Left ventricle myocardium superior (tissue), 1 donor: ENCODE results near the gene TLE5. TPM values are rescaled to one million over a fixed set of nuclear protein-coding genes. Genes with fewer than 3 reads are reported as not detected.
A peak's percentile ranks its signal among the peaks of the same experiment; 100 is the strongest.
"Not testable (repeated sequence)": the region's sequence is repeated elsewhere in the genome, so short reads cannot be mapped to it uniquely, and the experiment has no call there.

Experiments
- ATAC-seq: fragments of 200-7000 bp; cut with Tn5 transposase; one replicate; pipeline ENCODE4 v1.9.1; 2020; ENCODE audit warnings: mild to moderate bottlenecking, moderate library complexity
- DNase-seq: peaks from one replicate; pipeline ENCODE4 v3.0.0-alpha.2; 2020
- intact Hi-C: fragments of 100-400 bp; cut with micrococcal nuclease; formaldehyde crosslinking; loops from one replicate; pipeline ENCODE4 v1.11.0; 2022
- total RNA-seq: library from RNA; stranded (reverse); fragmentation: NEBNext Ultra II Directional; extraction: Animal tissue kit (Norgen Biotek cat#: 25700); gene quantifications from one replicate; pipeline ENCODE4 v1.2.1, GENCODE V29; 2021
- donor health status: DM: no; HTN: yes; CAD: no; lungs with severe emphysema.

The TLE5 gene
- total RNA-seq, 1 donor from 2014 or later = 846 TPM

- DNase-seq (no peak), ATAC-seq (no peak)
- intact Hi-C loops = no loop called here
These were observed 5.3 kb upstream of the TLE5 start for GRCh38 chr19:3067563-3067962.

DNA sequence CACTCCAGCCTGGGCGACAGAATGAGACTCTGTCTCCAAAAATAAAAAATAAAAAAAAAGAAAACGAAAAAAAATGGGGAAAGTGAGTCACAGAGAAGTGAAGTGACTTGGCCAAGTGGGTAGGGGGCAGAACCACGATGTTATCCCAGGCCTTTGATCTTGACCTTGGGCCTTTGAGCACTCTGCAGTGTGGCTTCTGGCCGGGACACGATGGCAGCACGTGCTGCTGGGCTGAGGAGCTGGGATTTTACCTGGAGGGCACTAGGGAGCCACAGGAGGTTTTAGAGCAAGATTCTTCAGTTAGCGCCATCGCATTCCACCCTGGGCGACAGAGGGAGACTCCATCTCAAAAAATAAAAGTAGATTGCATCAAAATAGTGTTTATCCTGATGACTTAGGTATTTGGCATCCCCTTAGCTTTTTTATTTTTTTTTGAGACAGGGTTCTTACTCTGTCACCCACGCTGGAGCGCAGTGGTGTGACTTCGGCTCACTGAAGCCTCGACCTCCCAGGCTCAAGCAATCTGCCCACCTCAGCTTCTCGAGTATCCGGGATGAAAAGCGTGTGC, 4.3 kb upstream of the TLE5 start:
- intact Hi-C loops = no loop called here
- ATAC-seq (no peak), DNase-seq (no peak)

DNA sequence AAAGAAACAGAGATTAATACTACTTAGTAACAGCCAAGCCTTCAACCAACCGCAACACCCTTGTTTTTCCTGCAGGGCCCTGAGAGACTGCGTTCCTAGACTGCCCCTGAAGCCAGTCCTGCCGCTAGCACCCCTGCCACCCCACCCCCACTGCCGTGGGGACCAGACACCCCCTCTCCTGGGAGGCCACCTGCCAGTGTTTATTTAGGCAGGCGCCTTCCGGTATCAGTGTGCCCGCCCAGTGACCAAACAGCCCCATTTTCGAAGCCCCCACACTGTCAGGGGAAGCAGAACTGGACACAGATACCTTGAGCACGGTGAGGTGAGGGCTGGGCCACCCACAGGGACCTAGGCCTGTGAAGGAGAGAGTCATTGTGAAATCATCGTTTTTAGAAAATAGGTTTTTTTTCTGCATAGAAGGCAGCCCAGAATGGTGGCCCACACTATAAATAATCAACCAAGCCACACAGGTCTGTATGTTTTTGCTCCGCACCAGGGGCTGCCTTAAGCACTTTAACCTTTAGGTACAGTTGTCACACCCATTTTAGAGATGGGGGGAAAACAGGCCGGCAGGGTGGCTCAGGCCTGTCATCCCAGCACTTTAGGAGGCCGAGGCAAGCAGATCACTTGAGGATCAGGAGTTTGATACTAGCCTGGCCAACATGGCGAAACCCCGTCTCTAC, 3.5 kb upstream of the TLE5 start:
- no peak for DNase-seq
- intact Hi-C loops = no loop called here
- ATAC-seq = no peak

DNA sequence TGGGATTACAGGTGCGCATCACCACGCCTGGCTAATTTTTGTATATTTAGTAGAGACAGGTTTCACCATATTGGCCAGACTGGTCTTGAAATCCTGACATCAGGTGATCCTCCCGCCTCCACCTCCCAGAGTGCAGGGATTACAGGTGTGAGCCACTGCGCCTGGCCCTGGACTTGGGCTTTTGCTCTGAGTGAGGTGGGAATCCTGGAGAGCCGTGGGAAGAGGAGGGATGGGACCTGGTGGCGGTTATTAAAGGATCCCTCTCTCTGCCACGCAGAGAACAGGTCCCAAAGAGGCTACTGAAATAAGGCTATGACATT, 1.7 kb upstream of the TLE5 start:
- ATAC-seq (no peak), DNase-seq (no peak)
- intact Hi-C loops = no loop called here

GRCh38 chr19:3061182-3062161, 823 bp downstream of the TLE5 start:
- intact Hi-C loops = no loop called here
- DNase-seq (peak; percentile 83), ATAC-seq (peak; percentile 62)

DNA sequence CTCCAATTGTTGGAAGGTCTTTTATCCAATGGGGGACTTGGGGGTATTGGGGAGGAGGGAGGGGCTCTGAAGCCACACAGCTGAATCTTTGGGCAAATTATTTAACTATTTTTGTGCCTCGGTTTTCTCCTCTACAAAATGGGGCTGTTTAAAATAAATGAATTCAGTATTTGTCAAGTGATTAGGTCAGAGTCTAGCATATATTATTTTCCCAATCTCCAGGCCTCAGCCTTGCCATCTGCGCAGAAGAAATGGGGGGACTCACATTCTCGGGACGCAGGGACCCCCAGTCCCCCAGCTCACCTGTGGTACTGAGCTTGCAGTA, 1.5 kb downstream of the TLE5 start:
- DNase-seq (no peak), ATAC-seq (no peak)
- intact Hi-C loops = no loop called here

GRCh38 chr19:3059653-3060052, 2.6 kb downstream of the TLE5 start:
- intact Hi-C loops = no loop called here
- no peak for DNase-seq
- ATAC-seq = no peak

- no peak for DNase-seq
- ATAC-seq = no peak
- intact Hi-C loops = no loop called here
These were observed 3.4 kb downstream of the TLE5 start for GRCh38 chr19:3058821-3059314.

DNA sequence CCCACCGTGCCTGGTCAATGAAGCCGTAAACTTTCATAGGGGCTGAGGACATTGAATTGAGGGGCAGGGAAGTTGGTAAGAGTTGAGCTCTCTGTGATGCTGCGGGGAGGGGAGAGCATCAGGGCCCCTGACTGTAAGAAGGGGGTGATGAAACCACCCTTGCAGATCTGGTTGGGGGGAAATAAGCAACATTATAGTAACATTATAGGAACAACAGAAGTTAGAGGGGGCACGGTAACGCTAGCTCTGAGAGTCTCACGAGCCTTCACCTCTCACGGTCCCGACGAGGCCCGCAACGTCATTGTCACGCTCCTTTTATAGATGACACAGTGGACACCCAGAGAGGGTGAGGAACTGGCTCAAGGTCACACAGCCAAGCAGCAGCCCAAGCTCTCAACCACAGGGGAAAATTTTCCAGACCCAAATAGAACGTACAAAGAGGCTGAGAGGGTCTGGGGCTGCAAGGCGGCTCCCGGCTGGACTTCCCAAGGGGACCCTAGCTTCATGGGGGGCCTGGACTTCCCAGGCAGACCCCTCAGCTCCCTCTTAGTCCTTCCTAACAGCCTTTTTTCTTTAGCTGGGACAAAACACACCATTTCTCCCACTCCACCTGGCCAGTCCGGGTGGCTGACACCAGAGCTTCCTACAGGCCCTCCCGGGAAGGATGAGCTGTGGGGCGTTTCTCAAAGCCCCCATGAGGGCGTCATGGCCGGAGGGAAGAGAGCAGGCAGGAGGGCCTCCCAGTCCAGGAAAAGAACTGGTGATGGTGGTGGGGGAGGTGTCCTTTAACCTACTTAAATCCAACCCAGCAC, 4.1 kb downstream of the TLE5 start:
- DNase-seq = no peak
- no peak for ATAC-seq
- intact Hi-C loops = no loop called here

GRCh38 chr19:3057275-3057714, 5.0 kb downstream of the TLE5 start:
- peak; percentile 77 for ATAC-seq
- intact Hi-C loops = no loop called here
- peak; percentile 94 for DNase-seq

DNA sequence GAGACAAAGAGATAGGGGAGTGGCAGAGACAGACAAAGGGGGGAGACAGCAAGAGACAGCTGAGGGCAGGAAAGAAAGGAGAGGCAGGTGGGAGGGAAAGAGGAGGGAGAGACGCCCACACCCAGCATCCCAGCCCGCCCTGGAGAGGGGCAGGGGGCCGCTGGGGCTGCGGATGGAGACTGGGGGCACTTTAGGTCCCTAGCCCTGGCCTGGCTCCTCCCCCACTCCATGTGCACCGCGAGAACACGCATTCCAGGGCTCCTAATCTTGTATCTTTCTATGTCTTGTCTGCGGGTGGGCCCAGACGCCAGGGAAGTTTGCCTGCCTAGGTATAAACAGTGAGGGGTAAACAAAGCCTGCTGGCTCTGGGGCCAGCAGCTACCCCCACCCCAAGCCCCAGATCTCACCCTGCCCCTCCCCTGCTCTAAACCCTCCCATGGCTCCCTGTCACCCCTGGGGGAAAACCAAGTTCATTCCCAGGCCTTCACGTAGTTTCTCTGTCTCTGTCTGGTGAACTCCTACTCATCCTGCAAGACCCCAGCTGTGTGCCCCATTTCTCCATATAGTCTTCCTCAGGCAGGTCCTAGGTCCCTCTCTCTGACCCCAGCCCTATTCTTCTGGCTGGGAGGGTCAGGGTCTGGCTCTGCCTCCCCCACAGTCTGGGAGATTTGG, 5.7 kb downstream of the TLE5 start:
- intact Hi-C loops = no loop called here
- no peak for ATAC-seq

DNA sequence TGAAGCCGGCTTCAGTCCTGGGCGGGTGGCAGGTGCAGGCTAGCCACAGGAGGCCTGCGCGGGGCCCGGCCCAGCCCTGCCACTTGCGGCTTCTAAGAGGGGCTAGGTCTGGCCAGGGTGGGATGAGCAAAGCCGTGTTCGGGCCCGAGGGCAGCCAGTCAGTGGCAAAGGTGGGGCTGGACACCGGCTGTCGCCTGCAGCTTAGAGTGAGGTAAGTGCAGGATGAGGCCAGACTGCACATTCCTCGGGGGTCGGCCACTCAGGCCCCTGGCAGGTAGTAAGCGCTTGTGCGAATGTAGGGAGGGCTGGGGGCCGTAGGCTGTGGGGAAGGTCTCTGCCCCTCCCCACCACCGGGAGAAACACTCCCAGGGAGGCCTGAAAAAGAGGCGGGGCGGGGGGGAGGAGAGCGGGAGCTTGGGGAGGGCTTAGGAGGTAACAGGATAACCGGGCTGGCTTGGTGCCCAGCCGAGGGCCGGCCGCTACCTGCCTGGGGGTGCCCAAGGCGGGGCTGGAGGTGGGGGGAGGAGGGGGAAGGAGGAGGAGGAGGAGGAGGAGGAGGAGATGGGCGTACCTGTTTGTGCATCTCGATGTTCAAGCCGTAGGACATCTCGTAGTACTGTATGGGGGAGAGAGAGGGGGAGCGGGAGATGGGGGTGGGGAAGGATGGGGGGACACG, 6.4 kb downstream of the TLE5 start:
- DNase-seq (peak; percentile 63), ATAC-seq (no peak)
- intact Hi-C loops = no loop called here

More for the DNA sequence above, 5.7 kb downstream of the TLE5 start:
- no peak for DNase-seq

GRCh38 chr19:3054972-3055740, 7.1 kb downstream of the TLE5 start:
- intact Hi-C loops = no loop called here
- DNase-seq (no peak), ATAC-seq (no peak)

- DNase-seq (no peak), ATAC-seq (no peak)
- intact Hi-C loops = no loop called here
These were observed 7.9 kb downstream of the TLE5 start for GRCh38 chr19:3054265-3054971.

DNA sequence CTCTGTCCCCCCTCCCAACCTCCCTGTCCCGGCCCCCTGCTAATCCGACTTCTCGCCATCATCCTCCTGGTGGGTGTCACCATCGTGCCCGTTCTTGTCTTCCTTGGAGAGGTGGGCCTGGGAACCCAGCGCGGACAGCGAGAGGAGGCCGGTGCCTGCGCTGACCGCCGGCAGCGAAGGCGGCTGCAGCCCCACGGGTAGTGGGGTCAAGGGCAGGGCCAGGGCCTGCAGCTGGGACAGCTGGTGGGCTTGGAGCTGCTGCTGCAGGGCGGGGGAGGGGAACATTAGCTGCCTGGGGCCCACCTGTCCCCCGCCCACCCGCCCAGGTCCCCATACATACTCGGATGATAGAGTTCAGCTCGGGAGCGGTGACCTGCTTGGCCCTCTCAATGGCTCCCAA, 8.5 kb downstream of the TLE5 start:
- intact Hi-C loops = no loop called here
- ATAC-seq (no peak), DNase-seq (no peak)

- intact Hi-C loops = no loop called here
- no peak for ATAC-seq
- DNase-seq = no peak
These were observed 9.1 kb downstream of the TLE5 start for GRCh38 chr19:3053218-3053621.

- intact Hi-C loops, ATAC-seq, DNase-seq: not testable (repeated sequence)
These were observed 12.3 kb downstream of the TLE5 start for GRCh38 chr19:3050016-3050415.
